ENCODE results near the gene C1orf21.

DNA sequence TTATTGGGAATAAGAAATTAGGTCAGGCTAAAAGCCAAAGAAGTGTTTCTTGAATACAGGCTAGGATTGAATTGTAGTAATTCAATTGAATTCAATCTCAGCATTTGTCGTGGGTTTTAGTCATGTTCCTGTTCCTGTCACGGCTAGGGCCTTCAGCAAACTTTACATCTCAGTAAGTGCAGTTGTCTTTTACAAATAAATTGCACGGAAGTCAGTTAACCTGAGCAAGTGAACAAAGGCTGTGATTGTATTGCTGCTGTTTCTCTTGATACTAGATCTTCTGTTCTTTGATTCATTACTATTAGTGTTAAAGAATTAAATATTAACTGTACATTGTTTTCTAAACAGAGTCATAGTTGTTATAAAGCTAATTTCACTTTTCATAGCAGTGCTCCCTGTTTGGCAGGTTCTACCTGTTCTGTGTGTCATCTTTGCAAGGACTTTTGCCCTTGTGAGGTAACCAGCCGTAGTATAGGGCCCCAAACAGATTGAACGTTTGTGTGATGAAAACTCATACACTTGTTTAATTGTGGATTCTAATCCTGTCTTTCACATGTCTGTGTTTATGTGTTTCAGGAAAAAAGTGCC lies 203.4 kb downstream of the C1orf21 start:
- TF ChIP-seq, protein P1, sequence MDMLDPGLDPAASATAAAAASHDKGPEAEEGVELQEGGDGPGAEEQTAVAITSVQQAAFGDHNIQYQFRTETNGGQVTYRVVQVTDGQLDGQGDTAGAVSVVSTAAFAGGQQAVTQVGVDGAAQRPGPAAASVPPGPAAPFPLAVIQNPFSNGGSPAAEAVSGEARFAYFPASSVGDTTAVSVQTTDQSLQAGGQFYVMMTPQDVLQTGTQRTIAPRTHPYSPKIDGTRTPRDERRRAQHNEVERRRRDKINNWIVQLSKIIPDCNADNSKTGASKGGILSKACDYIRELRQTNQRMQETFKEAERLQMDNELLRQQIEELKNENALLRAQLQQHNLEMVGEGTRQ (IDR thresholded peaks at IDR 0.05; ENCODE audit: borderline replicate concordance, low read depth, low read length): no peak
- TF ChIP-seq, protein P2, sequence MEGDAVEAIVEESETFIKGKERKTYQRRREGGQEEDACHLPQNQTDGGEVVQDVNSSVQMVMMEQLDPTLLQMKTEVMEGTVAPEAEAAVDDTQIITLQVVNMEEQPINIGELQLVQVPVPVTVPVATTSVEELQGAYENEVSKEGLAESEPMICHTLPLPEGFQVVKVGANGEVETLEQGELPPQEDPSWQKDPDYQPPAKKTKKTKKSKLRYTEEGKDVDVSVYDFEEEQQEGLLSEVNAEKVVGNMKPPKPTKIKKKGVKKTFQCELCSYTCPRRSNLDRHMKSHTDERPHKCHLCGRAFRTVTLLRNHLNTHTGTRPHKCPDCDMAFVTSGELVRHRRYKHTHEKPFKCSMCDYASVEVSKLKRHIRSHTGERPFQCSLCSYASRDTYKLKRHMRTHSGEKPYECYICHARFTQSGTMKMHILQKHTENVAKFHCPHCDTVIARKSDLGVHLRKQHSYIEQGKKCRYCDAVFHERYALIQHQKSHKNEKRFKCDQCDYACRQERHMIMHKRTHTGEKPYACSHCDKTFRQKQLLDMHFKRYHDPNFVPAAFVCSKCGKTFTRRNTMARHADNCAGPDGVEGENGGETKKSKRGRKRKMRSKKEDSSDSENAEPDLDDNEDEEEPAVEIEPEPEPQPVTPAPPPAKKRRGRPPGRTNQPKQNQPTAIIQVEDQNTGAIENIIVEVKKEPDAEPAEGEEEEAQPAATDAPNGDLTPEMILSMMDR (IDR thresholded peaks at IDR 0.05): no peak
- no peak for TF ChIP-seq NRF1 (IDR thresholded peaks at IDR 0.05; ENCODE audit: low read depth, low read length)
- TF ChIP-seq RXRA (IDR thresholded peaks at IDR 0.05; ENCODE audit: borderline replicate concordance, low read depth): no peak
- TF ChIP-seq EP300 (IDR thresholded peaks at IDR 0.05; ENCODE audit: borderline replicate concordance in 1 of 2, low read depth in 1 of 2, low read length in 1 of 2): no peak
- no peak for TF ChIP-seq TAF1 (IDR thresholded peaks at IDR 0.05; ENCODE audit: borderline replicate concordance, low read depth, low read length)
- no peak for TF ChIP-seq SIN3A (IDR thresholded peaks at IDR 0.05; ENCODE audit: borderline replicate concordance, low read depth, low read length)
- TF ChIP-seq TEAD4 (IDR thresholded peaks at IDR 0.05; ENCODE audit: borderline replicate concordance, insufficient read depth): no peak
- TF ChIP-seq RAD21 (IDR thresholded peaks at IDR 0.05; ENCODE audit: low read length): no peak
- TF ChIP-seq FOXJ3 (CRISPR knock-in tag; IDR thresholded peaks at IDR 0.05): no peak
- TF ChIP-seq, protein P3, sequence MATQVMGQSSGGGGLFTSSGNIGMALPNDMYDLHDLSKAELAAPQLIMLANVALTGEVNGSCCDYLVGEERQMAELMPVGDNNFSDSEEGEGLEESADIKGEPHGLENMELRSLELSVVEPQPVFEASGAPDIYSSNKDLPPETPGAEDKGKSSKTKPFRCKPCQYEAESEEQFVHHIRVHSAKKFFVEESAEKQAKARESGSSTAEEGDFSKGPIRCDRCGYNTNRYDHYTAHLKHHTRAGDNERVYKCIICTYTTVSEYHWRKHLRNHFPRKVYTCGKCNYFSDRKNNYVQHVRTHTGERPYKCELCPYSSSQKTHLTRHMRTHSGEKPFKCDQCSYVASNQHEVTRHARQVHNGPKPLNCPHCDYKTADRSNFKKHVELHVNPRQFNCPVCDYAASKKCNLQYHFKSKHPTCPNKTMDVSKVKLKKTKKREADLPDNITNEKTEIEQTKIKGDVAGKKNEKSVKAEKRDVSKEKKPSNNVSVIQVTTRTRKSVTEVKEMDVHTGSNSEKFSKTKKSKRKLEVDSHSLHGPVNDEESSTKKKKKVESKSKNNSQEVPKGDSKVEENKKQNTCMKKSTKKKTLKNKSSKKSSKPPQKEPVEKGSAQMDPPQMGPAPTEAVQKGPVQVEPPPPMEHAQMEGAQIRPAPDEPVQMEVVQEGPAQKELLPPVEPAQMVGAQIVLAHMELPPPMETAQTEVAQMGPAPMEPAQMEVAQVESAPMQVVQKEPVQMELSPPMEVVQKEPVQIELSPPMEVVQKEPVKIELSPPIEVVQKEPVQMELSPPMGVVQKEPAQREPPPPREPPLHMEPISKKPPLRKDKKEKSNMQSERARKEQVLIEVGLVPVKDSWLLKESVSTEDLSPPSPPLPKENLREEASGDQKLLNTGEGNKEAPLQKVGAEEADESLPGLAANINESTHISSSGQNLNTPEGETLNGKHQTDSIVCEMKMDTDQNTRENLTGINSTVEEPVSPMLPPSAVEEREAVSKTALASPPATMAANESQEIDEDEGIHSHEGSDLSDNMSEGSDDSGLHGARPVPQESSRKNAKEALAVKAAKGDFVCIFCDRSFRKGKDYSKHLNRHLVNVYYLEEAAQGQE (IDR thresholded peaks at IDR 0.05; ENCODE audit: low read depth, low read length): no peak
- no peak for TF ChIP-seq TCF12 (IDR thresholded peaks at IDR 0.05)
- TF ChIP-seq EZH2phosphoT487 (IDR thresholded peaks at IDR 0.05; ENCODE audit: borderline replicate concordance, low read depth): no peak

Measured in SK-N-SH (cell line).